ENCODE data around the gene ARGLU1.

Gene ARGLU1

DNA sequence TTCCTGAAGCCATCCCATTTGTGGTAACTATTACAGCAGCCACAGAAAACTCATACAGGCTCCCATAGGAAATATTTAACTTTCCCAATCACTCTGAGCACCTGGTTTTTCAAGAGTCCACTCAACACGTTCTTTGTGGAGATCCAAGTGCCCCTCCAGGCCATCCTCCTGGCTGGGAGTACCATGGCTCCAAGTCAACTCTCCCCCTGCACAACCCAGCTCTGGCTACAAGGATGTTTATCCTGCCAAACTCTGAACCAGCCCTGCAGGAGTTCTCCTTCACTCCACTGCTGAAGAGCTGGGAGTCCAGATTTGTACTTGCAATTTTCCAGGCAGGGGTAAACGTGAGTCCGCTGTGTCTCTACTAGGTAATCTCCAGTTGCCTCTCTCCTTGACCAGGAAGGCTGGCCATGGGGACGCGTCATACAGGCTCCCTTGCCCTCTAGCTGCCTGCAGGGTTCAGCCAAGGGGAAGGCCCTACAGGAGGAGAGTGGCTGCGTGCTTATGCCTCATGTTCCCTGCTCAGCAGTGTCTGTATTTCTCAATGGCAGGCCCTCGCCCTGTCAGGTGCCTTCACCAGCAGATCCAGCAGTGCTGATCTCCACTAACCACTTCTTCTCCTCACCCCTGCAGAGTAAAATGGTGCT is 29.9 kb upstream of the ARGLU1 start:
- peaks cover 51% of the 10 kb centered on the region for H3K4me1 ChIP-seq (ENCODE audit: control insufficient read depth, insufficient read depth, low read length)
- no peaks in the 10 kb centered on the region for H3K9me3 ChIP-seq (ENCODE audit: control insufficient read depth, low read length)

GRCh38 chr13:106597186-106597585 is 29.2 kb upstream of the ARGLU1 start:
- Histone ChIP-seq H3K9ac (ENCODE audit: low read length) (no peak overlapping the region), H3K9me3 (ENCODE audit: control insufficient read depth, low read length) (no peaks in the 10 kb centered on the region), H3K27me3 (ENCODE audit: control insufficient read depth, insufficient read depth, low read length) (no peaks in the 10 kb centered on the region), H3K4me3 (ENCODE audit: low read length) (no peak overlapping the region), H3K4me1 (ENCODE audit: control insufficient read depth, insufficient read depth, low read length) (peaks cover 47% of the 10 kb centered on the region), H3K36me3 (ENCODE audit: control insufficient read depth, insufficient read depth, low read length) (no peaks in the 10 kb centered on the region)

More for the DNA sequence above, 29.9 kb upstream of the ARGLU1 start:
- Histone ChIP-seq H3K4me3 (ENCODE audit: low read length) (no peak overlapping the region), H3K27me3 (ENCODE audit: control insufficient read depth, insufficient read depth, low read length) (no peaks in the 10 kb centered on the region), H3K9ac (ENCODE audit: low read length) (no peak overlapping the region), H3K36me3 (ENCODE audit: control insufficient read depth, insufficient read depth, low read length) (no peaks in the 10 kb centered on the region)

GRCh38 chr13:106596275-106596937 is 28.5 kb upstream of the ARGLU1 start:
- no peak overlapping the region for H3K9ac ChIP-seq (ENCODE audit: low read length)
- H3K4me1 ChIP-seq (ENCODE audit: control insufficient read depth, insufficient read depth, low read length), result peaks cover 50% of the 10 kb centered on the region
- no peak overlapping the region for H3K4me3 ChIP-seq (ENCODE audit: low read length)
- no peaks in the 10 kb centered on the region for H3K36me3 ChIP-seq (ENCODE audit: control insufficient read depth, insufficient read depth, low read length)
- no peaks in the 10 kb centered on the region for H3K9me3 ChIP-seq (ENCODE audit: control insufficient read depth, low read length)
- H3K27me3 ChIP-seq (ENCODE audit: control insufficient read depth, insufficient read depth, low read length), result no peaks in the 10 kb centered on the region

DNA sequence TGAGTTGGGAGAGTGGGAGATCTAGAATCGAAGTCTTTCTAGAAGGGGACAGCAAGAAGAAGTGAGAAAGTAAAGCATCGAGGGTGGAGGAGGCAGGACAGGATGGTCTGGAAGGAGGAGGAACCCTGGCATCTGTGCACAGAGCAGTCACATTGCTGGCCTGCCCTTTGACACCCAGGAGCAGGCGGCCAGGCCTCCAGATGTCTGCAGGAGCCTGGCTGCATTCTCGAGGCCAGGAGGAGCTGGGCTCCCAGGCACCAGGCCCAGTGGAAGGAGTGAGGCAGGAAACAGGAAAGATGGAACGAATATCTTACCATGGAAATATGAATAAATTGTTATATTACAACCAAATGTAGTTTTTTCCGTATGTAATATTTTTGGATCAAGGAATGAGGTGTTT is 27.7 kb upstream of the ARGLU1 start:
- no peaks in the 10 kb centered on the region for H3K36me3 ChIP-seq (ENCODE audit: control insufficient read depth, insufficient read depth, low read length)

GRCh38 chr13:106594980-106595379 is 27.0 kb upstream of the ARGLU1 start:
- Histone ChIP-seq H3K9ac (ENCODE audit: low read length) (no peak overlapping the region), H3K27me3 (ENCODE audit: control insufficient read depth, insufficient read depth, low read length) (no peaks in the 10 kb centered on the region), H3K36me3 (ENCODE audit: control insufficient read depth, insufficient read depth, low read length) (no peaks in the 10 kb centered on the region), H3K9me3 (ENCODE audit: control insufficient read depth, low read length) (no peaks in the 10 kb centered on the region), H3K4me3 (ENCODE audit: low read length) (no peak overlapping the region), H3K4me1 (ENCODE audit: control insufficient read depth, insufficient read depth, low read length) (peaks cover 51% of the 10 kb centered on the region)

More for the DNA sequence above, 27.7 kb upstream of the ARGLU1 start:
- Histone ChIP-seq H3K9me3 (ENCODE audit: control insufficient read depth, low read length) (no peaks in the 10 kb centered on the region), H3K9ac (ENCODE audit: low read length) (no peak overlapping the region), H3K4me1 (ENCODE audit: control insufficient read depth, insufficient read depth, low read length) (peaks cover 53% of the 10 kb centered on the region), H3K27me3 (ENCODE audit: control insufficient read depth, insufficient read depth, low read length) (no peaks in the 10 kb centered on the region), H3K4me3 (ENCODE audit: low read length) (no peak overlapping the region)

DNA sequence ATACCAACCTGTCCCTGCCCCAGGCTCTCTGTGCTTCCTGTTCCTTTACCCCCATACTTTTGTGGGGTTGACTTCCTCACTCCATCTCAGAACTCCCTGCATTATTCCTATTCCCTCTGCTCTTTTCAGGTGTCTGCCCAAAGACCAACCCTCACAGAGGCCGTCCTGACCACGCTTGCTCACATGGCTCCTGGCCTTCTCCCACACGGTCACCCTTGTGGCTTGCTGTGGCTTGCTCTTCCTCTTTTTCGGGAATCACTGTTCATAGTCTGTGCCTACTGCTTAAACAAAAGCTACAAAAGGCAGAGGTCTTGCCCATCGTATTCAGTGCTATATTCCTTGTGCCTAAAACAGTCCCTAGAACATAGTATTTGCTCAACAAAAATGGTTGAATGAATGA is 25.2 kb upstream of the ARGLU1 start:
- no peak overlapping the region for H3K4me3 ChIP-seq (ENCODE audit: low read length)
- no peaks in the 10 kb centered on the region for H3K36me3 ChIP-seq (ENCODE audit: control insufficient read depth, insufficient read depth, low read length)
- no peaks in the 10 kb centered on the region for H3K9me3 ChIP-seq (ENCODE audit: control insufficient read depth, low read length)

DNA sequence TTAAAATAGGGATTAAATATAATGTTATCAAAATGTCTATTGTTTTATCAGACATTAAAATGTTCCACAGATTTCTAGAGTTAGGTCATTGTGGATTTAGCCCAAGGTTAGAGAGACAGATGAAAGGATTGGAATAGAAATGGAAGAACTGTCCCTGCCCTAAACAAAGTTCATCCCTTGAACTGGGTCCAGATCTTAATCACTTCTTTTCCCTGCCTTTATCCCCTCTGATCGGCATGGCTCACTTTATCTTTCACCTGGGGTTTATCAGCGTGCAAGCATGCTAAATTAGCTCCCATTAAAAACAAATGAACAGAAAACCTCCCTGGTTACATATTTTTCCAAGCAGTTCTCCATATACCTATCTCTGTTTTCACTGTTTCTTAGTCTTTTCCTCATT is 23.4 kb upstream of the ARGLU1 start:
- no peaks in the 10 kb centered on the region for H3K36me3 ChIP-seq (ENCODE audit: control insufficient read depth, insufficient read depth, low read length)
- H3K9me3 ChIP-seq (ENCODE audit: control insufficient read depth, low read length), result no peaks in the 10 kb centered on the region
- H3K9ac ChIP-seq (ENCODE audit: low read length), result no peak overlapping the region

More for the DNA sequence above, 25.2 kb upstream of the ARGLU1 start:
- H3K9ac ChIP-seq (ENCODE audit: low read length), result no peak overlapping the region
- H3K27me3 ChIP-seq (ENCODE audit: control insufficient read depth, insufficient read depth, low read length), result no peaks in the 10 kb centered on the region
- H3K4me1 ChIP-seq (ENCODE audit: control insufficient read depth, insufficient read depth, low read length), result peaks cover 58% of the 10 kb centered on the region

GRCh38 chr13:106589716-106590115 is 21.8 kb upstream of the ARGLU1 start:
- Histone ChIP-seq H3K9ac (ENCODE audit: low read length) (no peak overlapping the region), H3K27me3 (ENCODE audit: control insufficient read depth, insufficient read depth, low read length) (no peaks in the 10 kb centered on the region), H3K36me3 (ENCODE audit: control insufficient read depth, insufficient read depth, low read length) (no peaks in the 10 kb centered on the region), H3K4me3 (ENCODE audit: low read length) (no peak overlapping the region), H3K4me1 (ENCODE audit: control insufficient read depth, insufficient read depth, low read length) (peaks cover 53% of the 10 kb centered on the region), H3K9me3 (ENCODE audit: control insufficient read depth, low read length) (peaks cover 11% of the 10 kb centered on the region)

More for the DNA sequence above, 23.4 kb upstream of the ARGLU1 start:
- Histone ChIP-seq H3K4me1 (ENCODE audit: control insufficient read depth, insufficient read depth, low read length) (peaks cover 55% of the 10 kb centered on the region), H3K4me3 (ENCODE audit: low read length) (no peak overlapping the region), H3K27me3 (ENCODE audit: control insufficient read depth, insufficient read depth, low read length) (no peaks in the 10 kb centered on the region)

DNA sequence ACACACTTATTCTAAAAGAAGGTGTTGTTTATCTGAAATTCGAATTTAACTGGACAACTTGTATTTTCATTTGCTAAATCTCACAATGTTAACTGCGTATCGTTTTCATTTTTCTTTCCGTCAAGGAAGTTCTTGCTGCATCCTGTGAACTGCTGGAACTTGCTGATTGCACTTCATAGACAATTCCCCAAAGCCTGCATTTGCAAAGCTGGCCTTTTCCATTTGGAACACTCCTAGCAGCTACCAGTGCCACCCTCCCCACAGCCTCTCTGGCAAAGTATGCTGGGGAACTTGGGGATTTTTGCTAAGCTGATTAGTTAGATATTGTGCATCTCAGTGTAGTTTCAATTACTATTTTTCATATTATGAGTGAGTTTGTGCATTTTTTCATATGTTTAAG is 20.4 kb upstream of the ARGLU1 start:
- H3K27me3 ChIP-seq (ENCODE audit: control insufficient read depth, insufficient read depth, low read length), result no peaks in the 10 kb centered on the region
- no peaks in the 10 kb centered on the region for H3K36me3 ChIP-seq (ENCODE audit: control insufficient read depth, insufficient read depth, low read length)
- H3K4me1 ChIP-seq (ENCODE audit: control insufficient read depth, insufficient read depth, low read length), result peaks cover 45% of the 10 kb centered on the region
- peaks cover 11% of the 10 kb centered on the region for H3K9me3 ChIP-seq (ENCODE audit: control insufficient read depth, low read length)
- no peak overlapping the region for H3K4me3 ChIP-seq (ENCODE audit: low read length)
- no peak overlapping the region for H3K9ac ChIP-seq (ENCODE audit: low read length)

GRCh38 chr13:106587787-106588186 is 19.9 kb upstream of the ARGLU1 start:
- Histone ChIP-seq H3K9ac (ENCODE audit: low read length) (peak overlapping the region; percentile 22), H3K4me1 (ENCODE audit: control insufficient read depth, insufficient read depth, low read length) (peaks cover 39% of the 10 kb centered on the region), H3K4me3 (ENCODE audit: low read length) (no peak overlapping the region), H3K36me3 (ENCODE audit: control insufficient read depth, insufficient read depth, low read length) (no peaks in the 10 kb centered on the region), H3K9me3 (ENCODE audit: control insufficient read depth, low read length) (peaks cover 11% of the 10 kb centered on the region), H3K27me3 (ENCODE audit: control insufficient read depth, insufficient read depth, low read length) (no peaks in the 10 kb centered on the region)

- Histone ChIP-seq H3K27me3 (ENCODE audit: control insufficient read depth, insufficient read depth, low read length) (no peaks in the 10 kb centered on the region), H3K9ac (ENCODE audit: low read length) (no peak overlapping the region), H3K4me3 (ENCODE audit: low read length) (no peak overlapping the region), H3K9me3 (ENCODE audit: control insufficient read depth, low read length) (peaks cover 11% of the 10 kb centered on the region), H3K36me3 (ENCODE audit: control insufficient read depth, insufficient read depth, low read length) (no peaks in the 10 kb centered on the region), H3K4me1 (ENCODE audit: control insufficient read depth, insufficient read depth, low read length) (peaks cover 35% of the 10 kb centered on the region)
Measured at GRCh38 chr13:106586648-106587166, 18.8 kb upstream of the ARGLU1 start.

- Histone ChIP-seq H3K9me3 (ENCODE audit: control insufficient read depth, low read length) (peaks cover 11% of the 10 kb centered on the region), H3K27me3 (ENCODE audit: control insufficient read depth, insufficient read depth, low read length) (no peaks in the 10 kb centered on the region), H3K4me1 (ENCODE audit: control insufficient read depth, insufficient read depth, low read length) (peaks cover 32% of the 10 kb centered on the region), H3K4me3 (ENCODE audit: low read length) (no peak overlapping the region), H3K36me3 (ENCODE audit: control insufficient read depth, insufficient read depth, low read length) (no peaks in the 10 kb centered on the region), H3K9ac (ENCODE audit: low read length) (no peak overlapping the region)
Measured at GRCh38 chr13:106581225-106581624, 13.3 kb upstream of the ARGLU1 start.

All from mucosa of stomach (tissue), 1 donor.